Measurements from ENCODE around the gene ANP32A. TPM values are rescaled to one million over a fixed set of nuclear protein-coding genes. Genes with fewer than 3 reads are reported as not detected.

Gene ANP32A
- total and polyA plus RNA-seq, 9 of the 15 experiments (the other 6 are each of a cell fraction or from before 2014, with no cell fraction given), result 13.2 to 656 (median 210) TPM

DNA sequence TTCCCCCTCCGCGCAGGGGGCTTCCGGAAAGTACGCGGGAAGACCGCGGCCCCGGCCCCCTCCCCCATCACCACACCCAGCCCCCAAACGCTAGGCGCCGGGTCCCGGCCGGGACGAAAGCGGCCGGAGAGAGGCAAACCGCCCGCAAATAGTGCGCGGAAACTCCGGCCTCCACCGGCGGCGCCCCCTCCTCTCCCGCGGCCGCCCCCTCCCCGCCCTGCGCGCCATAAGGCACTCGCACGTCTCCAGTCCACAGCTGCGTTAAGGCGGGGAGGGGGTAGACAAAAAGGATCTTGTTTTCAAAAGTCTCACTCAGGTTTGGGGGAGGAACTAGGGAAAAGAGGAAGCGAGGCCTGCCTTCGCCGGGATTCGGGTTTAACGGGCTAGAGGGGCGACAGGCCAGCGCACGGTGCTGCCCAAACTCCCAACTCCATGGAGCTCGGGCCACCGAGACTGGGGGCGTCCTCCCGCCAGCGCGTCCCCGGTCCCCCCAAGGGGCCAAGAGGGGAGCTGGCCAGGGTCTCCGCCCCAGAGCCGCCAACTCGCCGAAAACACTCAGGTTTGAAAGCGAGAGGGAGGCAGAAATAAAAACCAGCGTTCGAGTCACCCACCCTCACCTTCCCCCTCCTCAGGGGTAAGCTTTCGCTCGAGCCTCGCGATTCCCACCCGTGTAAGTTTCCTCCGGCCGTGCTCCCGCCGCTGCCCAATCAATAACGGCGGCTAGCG, 1.8 kb downstream of the ANP32A start (continued):
- TF ChIP-seq HDAC3 (IDR thresholded peaks at IDR 0.05; ENCODE audit: borderline replicate concordance, partially characterized antibody), result no peak
- no peak for TF ChIP-seq ZBTB34 (CRISPR knock-in tag; IDR thresholded peaks at IDR 0.05)
- TF ChIP-seq ZBTB17 (CRISPR knock-in tag; IDR thresholded peaks at IDR 0.05), result no peak
- TF ChIP-seq BHLHE40 (IDR thresholded peaks at IDR 0.05; ENCODE audit: low read length), result 0 out of 2 replicates have a peak, but pooled peaks have one; percentile 6
- no peak for TF ChIP-seq GATAD2B (IDR thresholded peaks at IDR 0.05; ENCODE audit: borderline replicate concordance)
- no peak for TF ChIP-seq ETV5 (CRISPR knock-in tag; IDR thresholded peaks at IDR 0.05; ENCODE audit: low read depth)
- TF ChIP-seq, protein P1, sequence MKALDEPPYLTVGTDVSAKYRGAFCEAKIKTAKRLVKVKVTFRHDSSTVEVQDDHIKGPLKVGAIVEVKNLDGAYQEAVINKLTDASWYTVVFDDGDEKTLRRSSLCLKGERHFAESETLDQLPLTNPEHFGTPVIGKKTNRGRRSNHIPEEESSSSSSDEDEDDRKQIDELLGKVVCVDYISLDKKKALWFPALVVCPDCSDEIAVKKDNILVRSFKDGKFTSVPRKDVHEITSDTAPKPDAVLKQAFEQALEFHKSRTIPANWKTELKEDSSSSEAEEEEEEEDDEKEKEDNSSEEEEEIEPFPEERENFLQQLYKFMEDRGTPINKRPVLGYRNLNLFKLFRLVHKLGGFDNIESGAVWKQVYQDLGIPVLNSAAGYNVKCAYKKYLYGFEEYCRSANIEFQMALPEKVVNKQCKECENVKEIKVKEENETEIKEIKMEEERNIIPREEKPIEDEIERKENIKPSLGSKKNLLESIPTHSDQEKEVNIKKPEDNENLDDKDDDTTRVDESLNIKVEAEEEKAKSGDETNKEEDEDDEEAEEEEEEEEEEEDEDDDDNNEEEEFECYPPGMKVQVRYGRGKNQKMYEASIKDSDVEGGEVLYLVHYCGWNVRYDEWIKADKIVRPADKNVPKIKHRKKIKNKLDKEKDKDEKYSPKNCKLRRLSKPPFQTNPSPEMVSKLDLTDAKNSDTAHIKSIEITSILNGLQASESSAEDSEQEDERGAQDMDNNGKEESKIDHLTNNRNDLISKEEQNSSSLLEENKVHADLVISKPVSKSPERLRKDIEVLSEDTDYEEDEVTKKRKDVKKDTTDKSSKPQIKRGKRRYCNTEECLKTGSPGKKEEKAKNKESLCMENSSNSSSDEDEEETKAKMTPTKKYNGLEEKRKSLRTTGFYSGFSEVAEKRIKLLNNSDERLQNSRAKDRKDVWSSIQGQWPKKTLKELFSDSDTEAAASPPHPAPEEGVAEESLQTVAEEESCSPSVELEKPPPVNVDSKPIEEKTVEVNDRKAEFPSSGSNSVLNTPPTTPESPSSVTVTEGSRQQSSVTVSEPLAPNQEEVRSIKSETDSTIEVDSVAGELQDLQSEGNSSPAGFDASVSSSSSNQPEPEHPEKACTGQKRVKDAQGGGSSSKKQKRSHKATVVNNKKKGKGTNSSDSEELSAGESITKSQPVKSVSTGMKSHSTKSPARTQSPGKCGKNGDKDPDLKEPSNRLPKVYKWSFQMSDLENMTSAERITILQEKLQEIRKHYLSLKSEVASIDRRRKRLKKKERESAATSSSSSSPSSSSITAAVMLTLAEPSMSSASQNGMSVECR (CRISPR knock-in tag; IDR thresholded peaks at IDR 0.05), result peak; percentile 54
- no peak for TF ChIP-seq TCF3 (CRISPR knock-in tag; IDR thresholded peaks at IDR 0.05)
- TF ChIP-seq, protein P2, sequence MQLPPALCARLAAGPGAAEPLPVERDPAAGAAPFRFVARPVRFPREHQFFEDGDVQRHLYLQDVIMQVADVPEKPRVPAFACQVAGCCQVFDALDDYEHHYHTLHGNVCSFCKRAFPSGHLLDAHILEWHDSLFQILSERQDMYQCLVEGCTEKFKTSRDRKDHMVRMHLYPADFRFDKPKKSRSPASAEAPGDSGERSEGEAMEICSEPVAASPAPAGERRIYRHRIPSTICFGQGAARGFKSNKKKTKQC (CRISPR knock-in tag; IDR thresholded peaks at IDR 0.05), result 0 out of 2 replicates have a peak, but pooled peaks have one; percentile 22
- TF ChIP-seq HNRNPLL (IDR thresholded peaks at IDR 0.05; ENCODE audit: low read depth, low read length, poor library complexity, severe bottlenecking), result peak; percentile 34
- no peak; the same call in 1 of the 2 replicates for TF ChIP-seq NFRKB (IDR thresholded peaks at IDR 0.05; ENCODE audit: low read depth)
- TF ChIP-seq, protein P3, sequence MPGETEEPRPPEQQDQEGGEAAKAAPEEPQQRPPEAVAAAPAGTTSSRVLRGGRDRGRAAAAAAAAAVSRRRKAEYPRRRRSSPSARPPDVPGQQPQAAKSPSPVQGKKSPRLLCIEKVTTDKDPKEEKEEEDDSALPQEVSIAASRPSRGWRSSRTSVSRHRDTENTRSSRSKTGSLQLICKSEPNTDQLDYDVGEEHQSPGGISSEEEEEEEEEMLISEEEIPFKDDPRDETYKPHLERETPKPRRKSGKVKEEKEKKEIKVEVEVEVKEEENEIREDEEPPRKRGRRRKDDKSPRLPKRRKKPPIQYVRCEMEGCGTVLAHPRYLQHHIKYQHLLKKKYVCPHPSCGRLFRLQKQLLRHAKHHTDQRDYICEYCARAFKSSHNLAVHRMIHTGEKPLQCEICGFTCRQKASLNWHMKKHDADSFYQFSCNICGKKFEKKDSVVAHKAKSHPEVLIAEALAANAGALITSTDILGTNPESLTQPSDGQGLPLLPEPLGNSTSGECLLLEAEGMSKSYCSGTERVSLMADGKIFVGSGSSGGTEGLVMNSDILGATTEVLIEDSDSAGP (CRISPR knock-in tag; IDR thresholded peaks at IDR 0.05), result no peak
- no peak for TF ChIP-seq ZNF780A (CRISPR knock-in tag; IDR thresholded peaks at IDR 0.05)
- TF ChIP-seq, protein P4, sequence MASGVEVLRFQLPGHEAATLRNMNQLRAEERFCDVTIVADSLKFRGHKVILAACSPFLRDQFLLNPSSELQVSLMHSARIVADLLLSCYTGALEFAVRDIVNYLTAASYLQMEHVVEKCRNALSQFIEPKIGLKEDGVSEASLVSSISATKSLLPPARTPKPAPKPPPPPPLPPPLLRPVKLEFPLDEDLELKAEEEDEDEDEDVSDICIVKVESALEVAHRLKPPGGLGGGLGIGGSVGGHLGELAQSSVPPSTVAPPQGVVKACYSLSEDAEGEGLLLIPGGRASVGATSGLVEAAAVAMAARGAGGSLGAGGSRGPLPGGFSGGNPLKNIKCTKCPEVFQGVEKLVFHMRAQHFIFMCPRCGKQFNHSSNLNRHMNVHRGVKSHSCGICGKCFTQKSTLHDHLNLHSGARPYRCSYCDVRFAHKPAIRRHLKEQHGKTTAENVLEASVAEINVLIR (CRISPR knock-in tag; IDR thresholded peaks at IDR 0.05), result no peak

All from K562 (cell line).